HepG2 (cell line): ENCODE measurements around the gene DMPK. TPM values are rescaled to one million over a fixed set of nuclear protein-coding genes. Genes with fewer than 3 reads are reported as not detected.
A peak's percentile ranks its signal among the peaks of the same experiment; 100 is the strongest.

ENCODE experiments used
- ATM ChIP-seq: fragments of 450-650 bp; IDR thresholded peaks from 2 replicates; pipeline ENCODE4 v1.7.1; 2017; ENCODE audit warnings: mild to moderate bottlenecking, borderline replicate concordance
- GLMP ChIP-seq: sonication (generic); formaldehyde crosslinking; IDR thresholded peaks from 2 replicates; pipeline ENCODE4 v1.9.0; 2021; ENCODE audit warnings: missing genetic modification reagents, mild to moderate bottlenecking, borderline replicate concordance
- HDAC1 ChIP-seq: sonication (generic); formaldehyde crosslinking; IDR thresholded peaks from 2 replicates; pipeline ENCODE4 v1.5.1; 2020; ENCODE audit warnings: mild to moderate bottlenecking, missing genetic modification reagents
- RNF219 ChIP-seq: sonication (generic); formaldehyde crosslinking; IDR thresholded peaks from 2 replicates; pipeline ENCODE4 v1.5.0; 2020; ENCODE audit warnings: mild to moderate bottlenecking, missing genetic modification reagents
- SMARCC2 ChIP-seq: fragments of 450-650 bp; IDR thresholded peaks from 2 replicates; pipeline ENCODE4 v1.6.1; 2017; ENCODE audit warnings: antibody characterized with exemption, mild to moderate bottlenecking
- THYN1 ChIP-seq: sonication (generic); formaldehyde crosslinking; IDR thresholded peaks from 2 replicates; pipeline ENCODE4 v1.8.1; 2023; ENCODE audit warnings: low read depth, mild to moderate bottlenecking, moderate library complexity, missing genetic modification reagents, borderline replicate concordance
- ZBTB2 ChIP-seq: sonication (generic); formaldehyde crosslinking; IDR thresholded peaks from 2 replicates; pipeline ENCODE4 v1.8.0; 2022; ENCODE audit warnings: low read depth, missing genetic modification reagents
- ZFP36L1 ChIP-seq: sonication (generic); formaldehyde crosslinking; IDR thresholded peaks from 2 replicates; pipeline ENCODE4 v1.8.0; 2022; ENCODE audit warnings: mild to moderate bottlenecking, missing genetic modification reagents, moderate library complexity
- ZMYM3 ChIP-seq: sonication (generic); formaldehyde crosslinking; IDR thresholded peaks from 2 replicates; pipeline ENCODE4 v1.5.1; 2020; ENCODE audit warnings: mild to moderate bottlenecking, missing genetic modification reagents
- ZNF10 ChIP-seq: sonication (generic); formaldehyde crosslinking; IDR thresholded peaks from 2 replicates; pipeline ENCODE4 v1.4.0; 2020; ENCODE audit warnings: mild to moderate bottlenecking, low read depth, missing genetic modification reagents, borderline replicate concordance
- ZNF124 ChIP-seq: sonication (generic); formaldehyde crosslinking; IDR thresholded peaks from 2 replicates; pipeline ENCODE4 v1.4.0; 2020; ENCODE audit warnings: missing genetic modification reagents
- ZNF275 ChIP-seq: sonication (generic); formaldehyde crosslinking; IDR thresholded peaks from 2 replicates; pipeline ENCODE4 v1.8.0; 2022; ENCODE audit warnings: missing genetic modification reagents, mild to moderate bottlenecking, inconsistent platforms, borderline replicate concordance
- ZNF276 ChIP-seq: sonication (generic); formaldehyde crosslinking; IDR thresholded peaks from 2 replicates; pipeline ENCODE4 v1.4.0; 2020; ENCODE audit warnings: mild to moderate bottlenecking, low read depth, missing genetic modification reagents
- ZNF501 ChIP-seq: sonication (generic); formaldehyde crosslinking; IDR thresholded peaks from 2 replicates; pipeline ENCODE4 v1.5.1; 2020; ENCODE audit warnings: mild to moderate bottlenecking, moderate library complexity, missing genetic modification reagents
- ZNF557 ChIP-seq: sonication (generic); formaldehyde crosslinking; IDR thresholded peaks from 2 replicates; pipeline ENCODE4 v1.4.0; 2020; ENCODE audit warnings: missing genetic modification reagents
- ZNF629 ChIP-seq: sonication (generic); formaldehyde crosslinking; conservative IDR thresholded peaks from 2 replicates; pipeline ENCODE4 v1.5.0; 2020; ENCODE audit warnings: missing genetic modification reagents
- ZNF770 ChIP-seq: sonication (generic); formaldehyde crosslinking; IDR thresholded peaks from 2 replicates; pipeline ENCODE4 v1.5.0; 2020; ENCODE audit warnings: mild to moderate bottlenecking, missing genetic modification reagents
- ZNF777 ChIP-seq: sonication (generic); formaldehyde crosslinking; IDR thresholded peaks from 2 replicates; pipeline ENCODE4 v1.4.0; 2020; ENCODE audit warnings: missing genetic modification reagents
- polyA plus RNA-seq, 8 experiments: library from polyadenylated mRNA; depleted of rRNA in 3 of 8; stranded (reverse) in 7 of 8; unstranded in 1 of 8; fragments of >200 nt; fragmentation: Illumina TruSeq in 4 of 8; extraction: Trizol in 4 of 8; gene quantifications; 2 replicates each; pipeline versions ENCODE4 v1.2.1 to v1.2.3, GENCODE V29; 2011 to 2016; ENCODE audit warnings: low read depth in 4 of 8, missing spikeins in 1 of 8, mixed read lengths in 1 of 8; ENCODE audit not compliant: insufficient read depth in 1 of 8
- total RNA-seq, 5 experiments: library from RNA; depleted of rRNA; stranded (reverse); fragments of >200 nt; fragmentation: Illumina TruSeq; extraction: Trizol; gene quantifications; 2 replicates each; pipeline ENCODE4 v1.2.3, GENCODE V29; 2016; ENCODE audit warnings: low read depth in 1 of 5

The DMPK gene
- total and polyA plus RNA-seq, 2 of the 13 experiments (the other 11 are each of a cell fraction or from before 2014, with no cell fraction given) = 5.3 to 8.8 TPM

- TF ChIP-seq ZNF501 (CRISPR knock-in tag) (peak; percentile 48; the same call in 1 of the 2 replicates), ZNF124 (CRISPR knock-in tag) (no peak), SMARCC2 (no peak), ZNF275 (CRISPR knock-in tag) (0 out of 2 replicates have a peak, but pooled peaks have one; percentile 76), RNF219 (CRISPR knock-in tag) (no peak), ZNF10 (CRISPR knock-in tag) (no peak), HDAC1 (CRISPR knock-in tag) (peak; percentile 70), ZNF770 (CRISPR knock-in tag) (peak; percentile 63), ZBTB2 (CRISPR knock-in tag) (no peak; the same call in 1 of the 2 replicates), THYN1 (CRISPR knock-in tag) (no peak), ZNF276 (CRISPR knock-in tag) (no peak), ZMYM3 (CRISPR knock-in tag) (0 out of 2 replicates have a peak, but pooled peaks have one; percentile 30), ZFP36L1 (no peak), ZNF557 (CRISPR knock-in tag) (peak; percentile 35; the same call in 1 of the 2 replicates), ZNF777 (CRISPR knock-in tag) (peak; percentile 13; the same call in 1 of the 2 replicates), ATM (no peak), GLMP (CRISPR knock-in tag) (no peak), ZNF629 (CRISPR knock-in tag) (0 out of 2 replicates have a peak, but pooled peaks have one; percentile 13)
Observed at GRCh38 chr19:45768984-45769782, 13.1 kb downstream of the DMPK start, which contains the start of gene SIX5 (continued).
